HG02973 (cell line): ENCODE results near the gene GATA2.

Experiments used
- ATAC-seq: cut with Tn5 transposase; IDR thresholded peaks from one replicate; pipeline ENCODE4 v1.9.1; 2021; ENCODE audit warnings: moderate library complexity; ENCODE audit not compliant: unreplicated experiment

GATA2 gene

DNA sequence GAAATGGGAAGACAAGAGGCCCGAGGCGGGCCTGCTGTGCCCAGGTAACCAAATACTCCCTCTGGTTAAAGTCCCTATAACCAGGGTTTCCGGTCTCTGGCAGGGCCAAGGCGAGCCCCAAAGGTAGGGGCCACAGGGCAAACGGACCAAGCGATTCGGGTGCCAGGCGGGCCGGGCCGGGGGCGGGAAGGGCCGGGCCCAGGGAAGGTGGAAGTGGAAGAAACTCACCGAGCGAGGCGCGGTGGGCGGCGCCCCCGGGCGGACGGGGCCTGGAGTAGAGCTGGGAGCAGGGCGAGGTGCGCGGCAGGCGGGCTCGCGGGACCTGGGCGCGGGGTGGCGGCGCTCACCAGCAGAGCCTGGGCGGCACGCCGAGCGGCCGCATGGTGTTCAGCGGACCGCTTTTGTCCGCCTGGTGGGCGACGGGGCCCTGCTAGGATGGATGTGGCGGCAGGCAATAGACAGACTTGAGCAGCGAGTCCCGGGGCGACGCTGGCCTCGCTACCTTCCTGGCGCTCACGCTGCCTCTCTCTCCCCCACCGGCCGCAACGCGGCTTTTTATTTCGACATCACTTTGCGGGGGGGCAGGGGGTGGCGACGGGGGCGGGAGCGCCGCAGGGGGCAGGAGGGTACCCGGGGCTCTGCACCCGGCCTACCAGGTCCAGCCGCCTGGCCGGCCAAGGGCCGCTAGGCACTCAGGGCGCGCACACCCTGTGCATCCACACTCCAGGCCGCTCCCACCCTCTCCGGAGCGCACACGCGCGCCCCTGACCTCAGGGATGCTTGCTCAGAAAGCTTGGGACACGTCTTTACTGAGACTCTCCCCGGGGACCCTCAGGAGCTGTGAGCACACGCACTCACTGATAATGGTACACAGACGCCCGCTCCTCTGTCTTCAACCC is at the start of gene GATA2:
TSS of gene GATA2 (minus strand) at position 531 of the 899 bp plus-strand sequence. CDS start 6,170 bp downstream, outside the sequence.
- ATAC-seq, result no peak

GRCh38 chr3:128541246-128541645 is 48.2 kb upstream of the GATA2 start:
- ATAC-seq, result no peak

DNA sequence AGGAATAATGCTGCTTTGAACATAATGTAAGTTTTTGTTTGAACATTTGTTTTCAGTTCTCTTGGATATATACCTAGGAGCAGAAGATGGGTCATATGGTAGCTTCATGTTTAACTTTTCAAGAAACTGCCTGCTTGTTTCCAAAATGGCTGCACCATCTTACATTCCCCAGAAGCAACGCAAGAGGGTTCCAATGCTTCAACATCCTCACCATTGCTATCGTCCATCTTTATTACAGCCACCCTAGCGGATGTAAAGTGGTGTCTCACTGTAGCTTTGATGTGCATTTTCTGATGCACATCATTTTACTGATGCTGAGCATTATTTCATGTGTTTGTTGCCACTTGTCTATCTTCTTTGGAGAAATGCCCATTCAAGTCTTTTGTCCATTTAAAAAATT is 46.4 kb upstream of the GATA2 start:
- no peak for ATAC-seq

DNA sequence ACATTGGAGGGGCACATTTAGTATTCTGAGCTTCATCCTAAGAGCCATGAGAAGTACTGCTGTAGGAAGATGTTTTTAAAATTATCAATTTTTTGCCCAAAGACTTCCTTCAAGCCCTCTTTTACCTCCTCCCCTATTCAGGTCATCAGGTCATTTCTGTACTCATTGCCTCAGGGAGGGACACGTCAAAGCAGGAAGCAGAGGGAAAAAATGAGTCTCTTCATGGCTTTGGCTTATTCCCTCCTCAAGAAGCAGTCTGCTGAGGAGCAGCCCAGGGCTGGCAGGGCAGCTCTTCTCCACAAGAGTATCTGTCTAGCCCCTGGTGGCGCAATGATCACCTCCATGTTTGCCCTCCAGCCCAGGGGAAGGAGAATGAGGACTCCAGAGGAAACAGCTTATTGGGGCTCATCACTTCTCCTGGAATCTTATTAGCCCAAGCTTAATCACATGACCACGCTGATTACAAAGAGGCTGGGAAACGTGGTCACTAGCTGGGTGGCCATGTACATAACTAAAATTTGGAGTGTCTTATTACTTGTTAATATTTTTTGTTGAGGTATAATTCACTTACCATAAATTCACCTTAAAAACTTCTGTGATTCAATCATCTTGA is 44.2 kb upstream of the GATA2 start:
- ATAC-seq, result no peak

DNA sequence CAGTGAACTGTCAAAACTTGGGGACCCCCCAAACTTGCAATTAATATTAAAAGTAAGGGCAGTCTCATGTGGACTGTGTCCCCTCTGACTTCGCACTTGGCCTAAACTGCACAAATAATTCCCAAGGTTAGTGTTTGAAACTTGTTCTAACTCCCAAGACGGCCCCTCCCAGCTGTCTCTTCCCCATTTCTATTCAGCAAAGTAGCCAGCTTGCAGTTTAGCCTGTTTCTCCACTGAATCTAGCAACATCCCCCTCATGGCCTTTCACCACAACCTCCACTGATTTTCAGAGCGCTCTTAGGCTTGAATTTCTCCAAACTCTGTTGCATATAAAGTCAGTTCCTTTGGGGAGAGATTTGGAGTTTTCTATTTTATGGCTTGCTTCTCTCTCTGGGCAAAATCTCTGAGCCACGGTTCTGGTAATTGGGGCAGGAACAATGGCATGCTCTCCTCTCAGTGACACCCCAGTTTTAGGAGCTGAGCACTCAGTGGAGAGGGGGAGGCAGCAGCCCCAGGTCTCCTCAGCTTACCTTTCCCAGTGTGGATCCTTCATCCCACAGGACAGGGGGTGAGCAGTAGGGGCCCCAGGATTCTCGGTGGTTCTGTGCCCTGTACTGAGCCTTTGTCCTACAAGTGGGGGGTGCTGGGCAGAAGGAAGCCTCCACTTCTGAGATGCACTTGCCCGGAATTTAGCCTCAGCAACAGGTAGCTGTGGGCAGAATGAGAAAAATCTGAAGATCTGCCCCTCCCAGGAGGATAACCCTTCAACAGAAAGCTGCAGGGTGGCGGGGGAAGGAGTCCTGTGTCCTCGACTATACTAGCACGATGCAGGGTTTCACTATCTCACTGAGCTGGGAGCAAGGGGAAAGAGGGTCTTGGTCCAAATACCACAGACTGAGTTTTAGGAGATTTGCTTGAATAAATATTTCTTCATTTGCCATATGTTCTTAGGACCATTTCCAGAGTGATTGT is 39.3 kb upstream of the GATA2 start:
- no peak for ATAC-seq

- ATAC-seq, result no peak
Measured at GRCh38 chr3:128524374-128525299, 31.6 kb upstream of the GATA2 start.

GRCh38 chr3:128523591-128523990 is 30.6 kb upstream of the GATA2 start:
- ATAC-seq, result no peak

GRCh38 chr3:128521715-128522114 is 28.7 kb upstream of the GATA2 start:
- ATAC-seq, result no peak

GRCh38 chr3:128518587-128519490 is 25.8 kb upstream of the GATA2 start:
- no peak for ATAC-seq

DNA sequence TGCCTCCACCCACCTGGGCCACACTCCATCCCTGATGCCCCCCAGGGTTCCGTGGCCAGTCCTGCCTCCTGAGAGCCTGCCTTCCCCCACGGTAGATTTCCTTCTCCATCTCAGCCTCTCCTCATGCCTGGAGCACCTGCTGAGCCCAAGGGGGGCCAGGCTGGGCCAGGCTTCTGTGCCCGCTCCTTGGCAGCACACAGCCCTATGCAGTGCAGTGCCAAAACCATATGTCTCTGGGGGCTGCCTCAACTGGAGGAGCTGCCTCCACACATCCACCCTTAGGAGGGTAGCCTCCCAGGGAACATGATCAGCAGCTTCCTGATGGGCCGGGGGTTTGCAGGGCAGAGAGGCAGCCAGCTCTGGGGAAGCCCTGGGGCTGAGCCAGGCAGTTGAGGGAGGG is 24.6 kb upstream of the GATA2 start:
- ATAC-seq, result no peak

- ATAC-seq, result no peak
Measured at GRCh38 chr3:128515967-128516366, 23.0 kb upstream of the GATA2 start.

- no peak for ATAC-seq
Measured at GRCh38 chr3:128508852-128509251, 15.9 kb upstream of the GATA2 start.

GRCh38 chr3:128506754-128507153 is 13.8 kb upstream of the GATA2 start:
- ATAC-seq, result no peak

DNA sequence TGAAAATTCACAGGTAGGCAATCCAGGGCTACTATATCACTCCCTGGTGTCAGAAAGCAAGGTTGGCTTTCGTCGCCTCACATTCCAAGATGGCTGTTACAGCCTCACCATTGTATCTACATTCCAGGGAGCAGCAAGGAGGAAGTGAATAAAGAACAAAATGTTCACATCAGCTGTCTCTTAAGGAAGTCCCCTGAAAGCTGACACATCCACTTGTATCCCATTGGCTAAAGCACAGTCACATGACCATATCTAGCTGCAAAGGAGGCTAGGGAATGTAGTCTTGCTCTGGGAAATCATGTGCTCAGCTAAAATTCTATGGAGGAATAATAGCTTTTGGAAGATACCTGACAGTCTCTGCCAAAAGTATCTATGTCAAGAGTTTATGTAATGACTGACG is 12.8 kb upstream of the GATA2 start:
- no peak for ATAC-seq

DNA sequence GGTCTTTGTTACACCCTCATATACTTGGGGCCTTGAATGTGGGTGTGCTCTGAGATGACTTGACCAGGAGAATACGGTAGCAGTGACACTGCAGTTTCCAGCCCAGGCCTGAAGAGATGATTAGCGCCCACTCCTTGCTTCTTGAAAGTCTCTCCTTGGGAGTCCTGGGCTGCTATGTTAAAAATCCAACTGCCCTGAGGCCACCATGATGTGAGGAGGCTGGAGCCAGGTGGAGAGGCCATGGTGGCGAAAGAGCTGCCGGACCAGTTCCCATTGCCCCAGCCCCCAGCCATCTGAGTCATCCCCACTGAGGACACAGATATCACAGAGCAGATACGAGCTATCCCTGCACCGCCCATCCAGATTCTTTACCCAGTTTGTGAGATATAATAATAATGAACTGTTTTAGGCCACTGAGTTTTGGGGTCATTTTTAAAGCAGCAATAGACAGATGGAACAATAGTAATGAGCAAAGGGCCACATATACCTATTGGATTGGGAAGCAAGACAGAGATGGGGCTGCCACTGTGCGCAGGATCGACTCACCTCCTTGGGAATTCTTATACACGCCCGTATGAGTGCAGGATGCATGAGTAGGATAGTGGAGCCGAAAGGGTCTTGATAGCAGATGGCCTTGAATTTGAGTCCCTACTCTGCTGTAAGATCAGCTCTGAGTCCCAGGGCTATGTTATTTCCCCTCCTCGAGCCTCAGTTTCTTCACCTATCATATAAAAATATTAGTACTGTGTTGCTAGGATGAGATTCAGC is 12.1 kb upstream of the GATA2 start:
- no peak for ATAC-seq

- ATAC-seq, result no peak
Measured at GRCh38 chr3:128504533-128504915, 11.5 kb upstream of the GATA2 start.

DNA sequence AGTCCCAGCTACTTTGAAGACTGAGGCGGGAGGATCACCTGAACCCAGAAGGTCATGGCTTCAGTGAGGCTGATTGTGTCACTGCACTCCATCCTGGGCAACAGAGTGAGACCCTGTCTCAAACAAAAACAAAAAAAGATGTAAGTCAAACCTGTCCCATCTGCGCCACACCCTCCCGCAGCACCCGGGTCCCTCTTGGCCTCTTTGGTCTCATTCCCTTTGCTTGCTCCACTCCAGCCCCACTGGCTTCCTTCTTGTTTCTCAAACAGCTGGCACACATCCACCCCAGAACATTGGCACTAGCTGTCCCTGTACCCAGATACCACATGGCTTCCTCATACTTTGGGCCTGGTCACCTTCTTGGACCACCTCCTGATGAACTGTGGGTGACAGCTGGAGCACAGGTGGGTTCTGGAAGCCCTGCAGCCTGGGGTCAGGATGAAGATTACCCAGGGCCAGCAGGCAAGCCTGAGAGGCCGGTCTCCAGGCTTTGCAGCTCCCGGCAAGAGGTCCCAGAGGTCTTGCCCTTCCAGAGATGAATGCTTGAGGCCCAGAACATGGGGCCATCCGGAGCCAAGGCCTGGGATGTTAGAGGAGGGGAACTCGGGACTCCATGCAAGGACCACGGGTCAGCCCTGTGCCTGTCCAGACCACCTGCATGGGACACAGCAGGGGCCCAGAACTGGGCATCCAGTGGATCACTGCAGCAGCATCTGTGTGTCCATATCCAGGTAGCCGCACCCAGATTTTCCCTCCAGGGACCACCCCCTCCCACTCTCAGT is 10.9 kb upstream of the GATA2 start:
- ATAC-seq, result no peak
